IPS DF 6.9 (cell line): ENCODE measurements around the gene ABCG2.

Experiments
- DNase-seq: peaks from one replicate; pipeline ENCODE4 v3.0.0-alpha.2; 2013; ENCODE audit warnings: low read depth, low spot score
- H3K27ac ChIP-seq: one replicate; pipeline ENCODE4 v1.5.1; 2013; ENCODE audit warnings: low read length, control low read depth
- H3K27me3 ChIP-seq: 2 replicates; pipeline ENCODE4 v1.6.1; 2013; ENCODE audit warnings: mild to moderate bottlenecking, low read length; ENCODE audit not compliant: control insufficient read depth, insufficient read depth
- H3K36me3 ChIP-seq: 2 replicates; pipeline ENCODE4 v1.6.1; 2013; ENCODE audit warnings: low read length; ENCODE audit not compliant: control insufficient read depth, insufficient read depth
- H3K4me1 ChIP-seq: 2 replicates; pipeline ENCODE4 v1.6.1; 2013; ENCODE audit warnings: low read length; ENCODE audit not compliant: control insufficient read depth, insufficient read depth
- H3K4me3 ChIP-seq: 2 replicates; pipeline ENCODE4 v1.5.1; 2013; ENCODE audit warnings: mild to moderate bottlenecking, low read length
- H3K9me3 ChIP-seq: 2 replicates; pipeline ENCODE4 v1.6.1; 2013; ENCODE audit warnings: low read length, inconsistent platforms; ENCODE audit not compliant: control insufficient read depth, insufficient read depth
- WGBS: extraction: QIAGEN DNeasy Blood & Tissue Kit; methylation state at CpG from one replicate; pipeline ENCODE4 v1.1.7; 2013; ENCODE audit warnings: mixed read lengths, missing lambda C conversion rate; ENCODE audit not compliant: insufficient read length, insufficient coverage; 5-methylcytosine and 5-hydroxymethylcytosine counted together

The ABCG2 gene

GRCh38 chr4:88144048-88144447 is 14.4 kb downstream of the ABCG2 start:
- H3K27me3 ChIP-seq, result no peaks in the 10 kb centered on the region
- WGBS, result no CpG with 5 or more reads among the region's 5 CpGs
- H3K4me1 ChIP-seq, result peaks cover 3% of the 10 kb centered on the region; the same call in 1 of the 2 replicates
- no peak for DNase-seq
- H3K9me3 ChIP-seq, result no peaks in the 10 kb centered on the region
- no peak overlapping the region for H3K4me3 ChIP-seq
- H3K27ac ChIP-seq, result no peak overlapping the region
- H3K36me3 ChIP-seq, result no peaks in the 10 kb centered on the region

- Histone ChIP-seq H3K27me3 (no peaks in the 10 kb centered on the region), H3K4me1 (peaks cover 3% of the 10 kb centered on the region; the same call in 1 of the 2 replicates), H3K4me3 (no peak overlapping the region), H3K9me3 (no peaks in the 10 kb centered on the region), H3K36me3 (no peaks in the 10 kb centered on the region), H3K27ac (no peak overlapping the region)
- WGBS, result no CpG with 5 or more reads among the region's 2 CpGs
- no peak for DNase-seq
These were observed 14.9 kb downstream of the ABCG2 start for GRCh38 chr4:88143504-88143903.

- no peaks in the 10 kb centered on the region for H3K27me3 ChIP-seq
- H3K4me1 ChIP-seq, result no peaks in the 10 kb centered on the region
- H3K9me3 ChIP-seq, result no peaks in the 10 kb centered on the region
- no peak for DNase-seq
- no CpG with 5 or more reads among the region's 2 CpGs for WGBS
- H3K4me3 ChIP-seq, result no peak overlapping the region
- H3K27ac ChIP-seq, result no peak overlapping the region
- no peaks in the 10 kb centered on the region for H3K36me3 ChIP-seq
These were observed 19.9 kb downstream of the ABCG2 start for GRCh38 chr4:88138561-88138960.

GRCh38 chr4:88137112-88137511 is 21.3 kb downstream of the ABCG2 start:
- WGBS, result no CpG with 5 or more reads among the region's 2 CpGs
- Histone ChIP-seq H3K4me3 (no peak overlapping the region), H3K27ac (no peak overlapping the region), H3K4me1 (no peaks in the 10 kb centered on the region), H3K36me3 (no peaks in the 10 kb centered on the region), H3K9me3 (no peaks in the 10 kb centered on the region), H3K27me3 (no peaks in the 10 kb centered on the region)
- no peak for DNase-seq

- Histone ChIP-seq H3K9me3 (no peaks in the 10 kb centered on the region), H3K27ac (no peak overlapping the region), H3K4me3 (no peak overlapping the region), H3K27me3 (no peaks in the 10 kb centered on the region), H3K4me1 (no peaks in the 10 kb centered on the region), H3K36me3 (no peaks in the 10 kb centered on the region)
- no peak for DNase-seq
- WGBS, result no CpG with 5 or more reads among the region's 3 CpGs
These were observed 22.2 kb downstream of the ABCG2 start for GRCh38 chr4:88136249-88136648.

GRCh38 chr4:88135356-88135663 is 23.1 kb downstream of the ABCG2 start:
- H3K4me3 ChIP-seq, result no peak overlapping the region
- no peaks in the 10 kb centered on the region for H3K4me1 ChIP-seq
- WGBS, result no CpG with 5 or more reads among the region's 3 CpGs
- DNase-seq, result no peak
- no peaks in the 10 kb centered on the region for H3K27me3 ChIP-seq
- H3K27ac ChIP-seq, result no peak overlapping the region
- H3K36me3 ChIP-seq, result no peaks in the 10 kb centered on the region
- H3K9me3 ChIP-seq, result no peaks in the 10 kb centered on the region

- no peaks in the 10 kb centered on the region for H3K4me1 ChIP-seq
- no peak for DNase-seq
- no peaks in the 10 kb centered on the region for H3K9me3 ChIP-seq
- no CpG with 5 or more reads among the region's 3 CpGs for WGBS
- H3K27ac ChIP-seq, result no peak overlapping the region
- H3K36me3 ChIP-seq, result no peaks in the 10 kb centered on the region
- no peak overlapping the region for H3K4me3 ChIP-seq
- H3K27me3 ChIP-seq, result no peaks in the 10 kb centered on the region
These were observed 23.7 kb downstream of the ABCG2 start for GRCh38 chr4:88134536-88135355.

- no peak overlapping the region for H3K27ac ChIP-seq
- no peaks in the 10 kb centered on the region for H3K9me3 ChIP-seq
- WGBS, result no CpG with 5 or more reads among the region's 1 CpG
- no peaks in the 10 kb centered on the region for H3K4me1 ChIP-seq
- no peak for DNase-seq
- no peak overlapping the region for H3K4me3 ChIP-seq
- H3K27me3 ChIP-seq, result no peaks in the 10 kb centered on the region
- no peaks in the 10 kb centered on the region for H3K36me3 ChIP-seq
These were observed 24.3 kb downstream of the ABCG2 start for GRCh38 chr4:88134111-88134510.

- no peaks in the 10 kb centered on the region for H3K4me1 ChIP-seq
- H3K9me3 ChIP-seq, result no peaks in the 10 kb centered on the region
- DNase-seq, result no peak
- no peaks in the 10 kb centered on the region for H3K36me3 ChIP-seq
- WGBS, result no CpG with 5 or more reads among the region's 9 CpGs
- H3K27ac ChIP-seq, result no peak overlapping the region
- no peaks in the 10 kb centered on the region for H3K27me3 ChIP-seq
- no peak overlapping the region for H3K4me3 ChIP-seq
These were observed 27.7 kb downstream of the ABCG2 start for GRCh38 chr4:88130544-88131305.

GRCh38 chr4:88130003-88130402 is 28.4 kb downstream of the ABCG2 start:
- DNase-seq, result no peak
- no peak overlapping the region for H3K4me3 ChIP-seq
- no peaks in the 10 kb centered on the region for H3K27me3 ChIP-seq
- no CpG with 5 or more reads among the region's 5 CpGs for WGBS
- no peaks in the 10 kb centered on the region for H3K4me1 ChIP-seq
- no peaks in the 10 kb centered on the region for H3K36me3 ChIP-seq
- H3K9me3 ChIP-seq, result no peaks in the 10 kb centered on the region
- H3K27ac ChIP-seq, result no peak overlapping the region
